NCI-H2196 treated with DMSO at 0.1 percent for 48 hours (cell line): Measurements from ENCODE around the gene GPRIN2.
"Not testable (repeated sequence)": the region's sequence is repeated elsewhere in the genome, so short reads cannot be mapped to it uniquely, and the experiment has no call there.

Experiments
- DNase-seq: peaks from one replicate; lab custom pipeline; 2025; ENCODE audit not compliant: unreplicated experiment; lab: John Stamatoyannopoulos, UW

Gene GPRIN2

DNA sequence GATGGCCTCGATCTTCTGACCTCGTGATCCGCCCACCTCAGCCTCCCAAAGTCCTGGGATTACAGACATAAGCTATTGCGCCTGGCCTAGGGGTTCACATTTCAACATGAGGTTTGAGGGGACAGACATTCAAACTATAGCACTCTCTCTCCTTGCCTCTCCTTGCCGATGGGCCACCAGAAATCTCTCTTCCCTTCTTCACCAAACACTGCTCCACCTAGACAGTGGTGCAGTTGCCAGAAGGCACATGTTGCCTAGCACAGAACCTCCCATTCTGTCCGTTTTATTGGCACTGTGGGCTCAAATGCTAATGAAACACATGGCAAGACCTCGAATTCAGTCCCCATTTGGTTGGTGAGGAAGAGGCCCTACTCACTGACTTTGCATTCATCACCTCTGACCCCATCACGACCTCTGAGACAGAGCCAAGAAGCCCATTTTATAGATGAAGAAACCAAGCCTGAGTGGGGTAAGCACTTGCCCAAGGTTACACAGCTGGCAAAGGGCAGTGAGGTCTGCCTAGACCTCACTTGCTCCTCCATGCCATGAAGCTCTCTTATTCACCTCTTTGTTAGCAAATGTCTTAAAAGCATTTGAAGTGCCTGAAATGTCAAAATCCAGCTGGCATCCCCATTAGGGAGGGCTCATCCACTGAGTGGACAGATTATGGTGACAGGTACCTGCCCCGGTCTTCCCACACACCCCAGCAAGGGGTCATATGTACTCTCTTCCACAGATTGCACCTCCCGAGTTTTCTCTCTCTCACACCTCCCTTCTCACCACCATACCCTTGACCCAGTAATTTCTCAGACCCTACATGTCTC is 34.0 kb downstream of the GPRIN2 start:
- DNase-seq = no peak

DNA sequence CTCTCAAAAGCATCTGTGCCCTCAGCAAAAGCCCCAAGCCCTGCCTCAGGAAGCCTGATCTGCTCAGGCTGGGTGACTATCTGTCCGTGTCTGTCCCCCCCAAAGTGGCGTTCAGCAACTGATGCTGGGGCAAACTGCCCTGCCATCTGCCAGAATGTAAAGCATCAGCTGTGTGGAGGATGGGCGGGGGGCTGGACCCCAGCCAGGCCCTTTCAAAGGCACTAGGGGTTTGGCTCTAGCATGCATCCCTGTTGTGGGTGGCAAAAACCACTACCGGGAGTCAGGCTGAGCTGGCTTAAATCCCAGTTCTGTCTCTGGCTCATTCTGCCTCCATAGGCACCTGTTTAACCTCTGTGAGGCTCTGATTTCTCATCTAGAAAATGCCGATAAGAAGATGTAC is 35.5 kb downstream of the GPRIN2 start:
- DNase-seq = no peak

DNA sequence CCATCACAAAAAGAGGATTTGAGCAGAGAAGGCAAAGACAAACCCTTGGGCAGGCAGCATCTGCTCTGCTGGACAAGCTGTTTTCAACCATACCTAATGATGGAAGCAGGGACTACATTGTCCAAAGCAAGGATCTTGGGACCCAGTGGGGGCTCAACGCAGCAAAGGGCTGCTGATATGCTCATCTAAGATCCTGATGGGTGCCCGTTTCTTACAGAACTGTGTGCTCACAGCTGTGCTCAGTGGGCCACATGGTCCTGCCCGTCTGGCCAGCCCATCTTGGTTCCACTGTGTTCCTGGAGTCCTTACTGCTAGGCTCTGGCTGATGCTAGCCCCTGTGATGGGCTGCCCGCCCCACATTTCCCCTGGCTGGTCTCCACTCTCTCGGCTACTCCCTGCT is 36.1 kb downstream of the GPRIN2 start:
- DNase-seq = no peak

DNA sequence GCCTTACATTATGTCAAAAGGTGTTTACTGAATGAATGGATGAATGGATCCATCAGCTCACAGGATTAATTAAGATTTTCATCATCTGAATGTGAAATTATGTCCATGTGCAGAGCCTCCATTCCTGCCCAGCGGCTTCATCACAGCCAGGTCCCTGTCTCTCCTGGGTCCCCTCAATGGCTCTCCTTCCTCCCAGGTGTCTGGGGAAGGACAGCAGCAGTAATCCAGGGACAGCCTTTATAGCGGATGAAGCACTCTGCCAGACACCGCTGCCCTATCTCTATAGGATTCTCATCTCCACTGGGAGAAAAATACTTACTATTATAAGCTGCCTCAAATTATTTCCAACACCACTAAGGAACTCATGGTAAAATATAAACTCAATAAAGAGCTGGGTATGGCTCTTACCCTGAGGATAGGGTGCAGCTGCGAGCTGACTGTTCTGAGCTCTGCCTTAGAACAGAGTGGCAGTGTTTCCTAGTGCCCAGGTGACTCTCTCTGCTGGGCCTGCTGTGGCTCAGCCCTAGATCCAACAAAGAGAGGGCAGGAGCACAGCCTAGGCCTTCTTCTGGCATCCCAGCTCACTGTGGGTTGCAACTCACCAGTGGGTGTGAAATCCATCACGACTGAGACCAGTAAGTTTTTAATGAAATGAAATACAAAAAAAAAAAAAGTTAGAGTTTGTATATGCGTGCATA is 38.3 kb downstream of the GPRIN2 start:
- no peak for DNase-seq

DNA sequence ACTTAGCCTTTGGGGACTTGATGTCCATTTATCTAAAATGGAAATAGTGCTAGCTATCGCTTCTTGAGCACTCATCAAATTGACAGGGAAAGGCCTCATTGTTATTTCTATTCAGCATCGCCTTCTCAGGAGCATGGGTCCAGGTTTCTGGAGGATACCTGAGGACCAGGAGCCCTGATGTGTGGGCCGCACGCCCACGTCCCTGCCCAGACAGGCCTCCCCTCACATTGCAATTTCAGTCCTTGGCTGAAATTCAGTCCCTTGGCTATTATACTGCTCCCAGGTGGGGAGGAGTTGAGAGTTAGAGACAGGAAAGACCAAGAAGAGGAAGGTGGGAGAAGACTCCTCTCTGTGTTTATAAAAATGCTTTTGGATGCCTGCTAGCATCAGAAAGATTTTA is 38.9 kb downstream of the GPRIN2 start:
- DNase-seq = no peak

DNA sequence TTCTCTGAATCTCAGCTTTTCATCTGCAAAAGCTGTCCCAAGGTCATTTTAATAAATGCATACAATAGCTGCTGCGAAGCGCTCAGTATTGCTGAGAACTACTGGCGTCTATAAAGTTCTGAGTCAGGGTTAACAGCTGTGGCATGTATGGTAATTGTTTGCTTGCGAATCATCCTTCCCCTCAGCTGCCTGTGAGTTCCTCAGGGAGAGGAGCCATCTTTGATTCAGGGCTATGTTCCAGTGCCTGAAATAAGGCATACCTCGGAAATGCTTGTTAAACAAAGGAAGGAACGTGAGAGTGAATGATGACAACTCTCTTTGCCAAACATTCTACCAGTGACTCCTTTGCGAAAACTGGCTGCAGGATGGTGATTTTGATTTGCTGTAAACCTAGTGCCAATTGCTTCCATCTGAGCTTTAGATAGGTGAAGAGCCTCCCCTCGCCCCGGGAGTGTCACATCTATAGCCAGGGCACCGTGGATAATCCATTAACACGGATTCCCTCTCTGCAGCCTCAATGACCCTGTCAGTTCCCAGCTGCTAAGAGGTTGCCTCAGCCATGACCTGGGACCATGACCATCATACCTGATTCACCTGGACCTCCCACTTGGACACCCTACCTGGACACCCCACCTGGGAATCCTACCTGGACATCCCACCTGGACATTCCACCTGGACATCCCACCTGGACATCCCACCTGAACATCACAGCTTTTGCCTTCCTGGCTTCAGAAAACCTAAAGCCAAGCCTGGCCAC is 39.6 kb downstream of the GPRIN2 start:
- DNase-seq = no peak

DNA sequence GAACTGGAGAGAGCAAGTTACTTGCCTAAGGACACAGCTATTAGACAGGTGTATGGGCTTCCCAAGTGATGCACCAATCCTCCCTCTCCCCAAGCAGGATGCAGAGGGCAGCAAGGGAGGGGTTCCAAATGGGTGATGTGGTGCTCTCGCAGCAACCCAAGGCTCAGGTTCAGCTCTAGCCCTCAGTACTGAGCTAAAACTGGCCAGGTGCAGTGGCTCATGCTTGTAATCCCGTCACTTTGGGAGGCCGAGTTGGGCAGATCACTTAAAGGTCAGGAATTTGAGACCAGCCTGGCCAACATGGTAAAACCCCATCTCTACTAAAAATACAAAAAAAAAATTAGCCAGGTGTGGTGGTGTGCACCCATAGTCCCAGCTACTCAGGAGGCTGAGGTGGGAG is 40.7 kb downstream of the GPRIN2 start:
- DNase-seq = no peak

DNA sequence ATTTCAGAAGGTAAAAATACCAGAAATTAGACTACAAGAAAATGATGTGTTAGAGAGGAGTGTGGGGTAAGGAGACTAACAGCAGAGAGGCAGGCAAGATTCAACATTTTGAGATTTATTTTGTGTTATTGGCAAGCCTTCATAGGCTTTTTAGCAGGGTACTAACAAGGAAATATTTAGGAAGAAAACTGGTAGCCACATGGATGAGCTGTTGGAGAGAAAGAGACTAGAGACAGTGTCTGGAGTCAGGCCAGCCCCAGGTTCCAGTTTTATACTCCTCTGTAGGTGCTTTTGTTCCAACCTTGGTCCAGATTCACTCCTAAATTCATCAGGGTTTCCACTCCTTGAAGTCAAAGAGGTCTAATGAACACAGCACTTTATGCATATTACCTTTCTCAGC is 41.1 kb downstream of the GPRIN2 start:
- no peak for DNase-seq

DNA sequence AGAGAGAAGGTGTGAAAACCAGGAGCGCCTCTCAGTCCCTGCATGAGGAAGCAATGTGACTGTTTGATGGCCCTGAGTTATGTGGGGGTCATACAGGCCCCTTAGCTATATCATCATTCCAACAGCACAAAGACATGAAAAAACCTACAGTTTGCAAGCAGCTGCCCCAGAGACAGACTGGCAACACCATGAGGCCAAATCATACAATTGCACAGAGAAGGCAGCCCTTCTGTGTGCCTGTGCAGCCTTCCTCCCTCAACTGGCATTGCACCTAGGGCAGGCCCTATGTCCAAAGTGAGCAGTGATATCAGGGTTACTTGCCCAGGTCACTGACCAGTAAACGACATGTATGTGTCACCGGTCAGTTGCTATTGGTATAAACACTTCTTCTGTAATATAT is 41.6 kb downstream of the GPRIN2 start:
- no peak for DNase-seq

DNA sequence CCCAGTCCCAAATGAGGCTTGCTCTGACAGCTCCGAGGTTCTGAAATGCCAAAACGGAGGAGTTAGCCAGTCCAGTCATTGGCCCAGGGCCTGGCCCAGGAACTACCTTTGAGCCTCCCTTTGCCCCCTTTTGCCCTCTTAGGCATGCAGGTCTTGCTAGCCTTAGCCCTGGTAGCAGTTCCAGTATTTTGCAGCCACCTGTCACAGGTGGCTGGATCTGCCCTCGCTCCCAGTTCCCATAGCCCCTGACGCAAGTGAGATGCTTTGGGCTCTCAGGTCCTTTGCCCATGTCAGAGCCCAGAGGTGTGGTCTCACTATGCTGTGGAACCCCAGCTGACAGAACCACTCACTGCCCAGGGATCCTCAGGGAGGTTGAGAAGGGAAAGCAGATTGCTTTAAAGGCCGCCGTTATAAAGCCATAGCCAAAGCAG is 42.0 kb downstream of the GPRIN2 start:
- DNase-seq = no peak

DNA sequence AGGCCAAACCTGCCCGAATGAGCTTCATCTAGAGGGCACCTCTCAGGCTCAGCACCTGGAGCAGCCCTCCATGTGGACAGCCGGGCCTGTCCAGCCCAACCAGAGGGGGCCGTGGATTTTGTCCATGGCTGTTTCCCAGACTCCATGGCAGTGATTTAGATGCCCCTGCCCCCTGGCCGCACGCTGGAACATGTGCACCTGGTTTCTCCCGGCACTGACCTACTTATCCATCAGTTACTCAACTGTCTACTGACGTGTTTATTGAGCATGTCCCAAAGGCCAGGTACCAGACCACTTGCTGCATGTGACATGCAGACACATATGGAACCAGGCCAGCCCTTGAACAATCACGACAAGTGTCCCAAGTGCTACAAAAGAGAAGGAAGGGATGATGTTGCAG is 43.1 kb downstream of the GPRIN2 start:
- not testable (repeated sequence) for DNase-seq

DNA sequence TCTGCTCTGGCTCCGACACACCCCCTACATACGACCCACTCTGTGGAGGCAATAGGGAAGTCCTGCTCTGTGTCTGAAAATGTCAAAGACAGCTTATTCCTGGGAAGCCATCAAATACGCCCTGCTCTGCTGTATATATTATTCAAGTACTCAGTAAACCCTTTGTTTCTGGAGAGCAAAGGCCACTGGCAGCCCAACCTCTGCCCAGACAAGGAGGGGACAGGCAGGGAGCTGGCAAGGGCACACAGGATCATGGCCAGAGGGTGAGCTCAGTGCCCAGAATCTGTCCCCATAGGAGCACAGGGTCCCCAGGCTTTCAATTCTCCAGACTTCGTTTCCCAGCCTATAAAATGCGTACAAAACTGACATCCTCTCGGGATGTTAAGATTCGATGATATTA is 43.7 kb downstream of the GPRIN2 start:
- DNase-seq = not testable (repeated sequence)

DNA sequence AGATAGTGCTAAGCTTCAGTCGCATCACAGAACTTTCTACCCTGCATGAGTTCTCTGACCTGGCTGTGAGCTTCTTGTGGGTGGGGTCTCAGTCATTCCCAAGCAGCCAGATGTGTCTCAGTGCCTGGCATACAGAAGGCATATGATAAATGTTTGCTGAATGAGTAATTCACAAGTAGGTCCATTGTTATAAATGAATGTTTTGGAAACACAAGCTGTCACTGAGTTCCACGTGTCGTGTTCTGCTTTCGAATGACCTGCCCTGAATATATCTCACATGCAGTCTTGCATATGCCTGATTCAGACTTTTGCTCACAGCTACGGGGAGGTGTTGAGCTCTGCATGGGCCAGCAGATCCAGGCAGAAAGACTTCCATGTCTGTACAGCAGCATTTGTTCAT is 44.5 kb downstream of the GPRIN2 start:
- DNase-seq = not testable (repeated sequence)
